Mesodermal cell (in vitro differentiated cells): ENCODE measurements around the gene DUSP22.

Experiments used
- H3K27ac ChIP-seq: 2 replicates; pipeline ENCODE4 v1.7.0; 2013; ENCODE audit warnings: mild to moderate bottlenecking, low read depth, low read length, moderate library complexity; ENCODE audit not compliant: severe bottlenecking
- H3K36me3 ChIP-seq: 2 replicates; pipeline ENCODE4 v1.7.1; 2013; ENCODE audit warnings: mild to moderate bottlenecking, low read length, moderate library complexity; ENCODE audit not compliant: control insufficient read depth, insufficient read depth
- H3K4me1 ChIP-seq: one replicate; pipeline ENCODE4 v1.7.1; 2013; ENCODE audit warnings: mild to moderate bottlenecking, low read length; ENCODE audit not compliant: insufficient read depth, control insufficient read depth, poor library complexity, severe bottlenecking
- H3K4me3 ChIP-seq: 2 replicates; pipeline ENCODE4 v1.7.0; 2013; ENCODE audit warnings: low read length, control low read depth, mild to moderate bottlenecking; ENCODE audit not compliant: insufficient read depth, poor library complexity, severe bottlenecking; ENCODE audit errors: extremely low read depth
- H3K9me3 ChIP-seq: 2 replicates; pipeline ENCODE4 v1.7.1; 2013; ENCODE audit warnings: mild to moderate bottlenecking, low read length, moderate library complexity; ENCODE audit not compliant: control insufficient read depth
- WGBS, 2 experiments: methylation state at CpG; one replicate each; pipeline ENCODE4 v1.1.5; 2013; ENCODE audit warnings: missing lambda C conversion rate in 2 of 2; ENCODE audit not compliant: insufficient coverage in 2 of 2; 5-methylcytosine and 5-hydroxymethylcytosine counted together

The DUSP22 gene

DNA sequence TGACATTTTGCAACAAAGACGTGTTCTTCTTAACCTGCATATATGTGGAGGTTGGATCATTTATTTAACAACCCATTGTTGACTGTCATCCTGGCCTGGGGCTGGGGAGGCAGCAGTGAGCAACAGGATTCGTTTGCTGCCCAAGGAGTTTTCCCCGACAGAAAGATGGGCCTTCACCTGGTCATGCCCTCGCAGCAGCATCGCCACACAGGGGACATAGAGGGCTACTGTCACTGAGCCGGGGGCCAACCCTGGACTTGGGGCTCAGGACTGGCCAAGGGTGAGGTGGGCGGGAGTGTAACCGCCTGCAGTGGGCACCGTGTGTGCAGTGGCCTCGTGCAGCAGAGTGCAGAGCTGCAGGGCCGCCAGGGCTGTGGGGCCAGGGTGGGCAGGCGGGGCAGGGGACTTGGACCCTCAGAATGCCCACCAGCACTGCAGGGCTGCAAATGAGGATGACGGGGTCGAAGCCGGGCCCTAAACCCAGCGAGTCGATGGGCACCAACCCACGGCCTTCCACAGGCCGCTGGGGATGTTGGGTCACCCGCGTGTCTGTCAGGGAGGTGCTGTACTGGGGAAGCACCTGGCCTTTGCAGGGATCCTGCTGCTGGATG is 11.8 kb downstream of the DUSP22 start:
- Histone ChIP-seq H3K4me3 (no peak overlapping the region), H3K9me3 (peaks cover 3% of the 10 kb centered on the region), H3K27ac (no peak overlapping the region), H3K36me3 (peaks cover 7% of the 10 kb centered on the region), H3K4me1 (no peaks in the 10 kb centered on the region)
- WGBS, 2 experiments, result 80 to 87% methylated on average over 20 to 21 of the region's 21 CpGs

DNA sequence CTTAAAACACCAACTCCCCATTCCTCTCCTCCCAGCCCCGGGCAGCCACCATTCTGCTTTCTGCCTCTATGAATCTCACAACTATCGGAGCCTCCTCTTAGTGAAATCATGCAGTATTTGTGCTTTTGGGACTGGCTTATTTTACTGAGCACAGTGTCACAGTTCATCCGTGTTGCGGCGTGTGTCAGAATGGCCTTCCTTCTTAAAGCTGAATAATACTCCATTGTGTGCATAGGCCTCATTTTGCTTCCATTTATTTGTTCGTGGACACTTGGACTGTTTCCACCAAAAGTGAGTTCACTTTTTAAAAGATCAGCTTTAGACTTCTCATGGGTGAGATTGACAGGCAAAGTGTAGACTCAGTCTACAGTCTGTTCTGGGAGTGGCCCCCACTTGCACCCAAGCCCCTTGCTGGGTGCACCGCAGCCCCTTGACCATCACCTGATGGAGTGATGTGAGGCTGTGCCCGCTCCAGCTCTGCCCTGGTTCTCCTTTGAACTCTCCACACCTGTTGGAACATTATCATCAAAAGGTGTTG is 12.6 kb downstream of the DUSP22 start:
- Histone ChIP-seq H3K9me3 (peaks cover 3% of the 10 kb centered on the region), H3K4me3 (no peak overlapping the region), H3K27ac (no peak overlapping the region), H3K4me1 (no peaks in the 10 kb centered on the region), H3K36me3 (peaks cover 7% of the 10 kb centered on the region)
- 85 to 91% methylated on average over 7 to 8 of the region's 8 CpGs for WGBS, 2 experiments

DNA sequence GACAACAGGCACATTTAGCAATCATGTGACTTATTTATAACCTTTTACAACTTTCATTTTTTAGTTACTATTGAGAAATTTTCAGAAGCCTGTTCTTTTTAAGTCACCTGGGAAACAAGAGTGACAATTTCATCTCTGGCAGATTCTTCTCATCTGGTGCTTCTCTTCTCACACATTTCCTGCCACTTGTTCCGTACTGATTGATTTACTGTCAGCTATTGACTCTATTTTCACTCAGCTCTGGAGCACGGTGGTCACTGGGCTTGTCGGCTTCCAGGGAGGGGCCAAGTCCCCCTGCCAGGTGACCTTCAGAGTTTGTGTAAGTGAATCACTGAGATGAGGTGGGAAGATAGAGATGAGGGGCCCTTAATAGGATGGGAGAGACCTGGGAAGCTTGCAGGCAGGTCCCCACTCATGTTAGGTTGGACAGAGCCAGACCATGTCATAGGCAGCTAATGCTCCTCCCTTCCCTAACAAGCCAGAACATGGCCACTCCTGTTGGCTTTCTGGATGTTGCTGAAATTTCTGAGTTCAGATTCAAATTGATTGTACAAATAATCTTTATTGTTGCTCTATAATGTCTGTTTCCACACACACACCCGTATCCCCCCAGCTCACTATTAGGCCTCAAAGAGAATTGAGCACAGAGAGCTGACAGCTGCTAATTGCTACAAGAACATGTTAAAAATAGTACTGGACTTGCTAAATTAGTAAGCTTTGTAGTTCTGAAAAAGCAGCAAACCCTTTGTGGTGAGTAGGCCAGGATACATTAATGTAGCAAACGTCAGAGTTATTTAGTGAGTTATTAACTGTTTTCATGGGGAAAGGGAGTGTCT is 13.3 kb downstream of the DUSP22 start:
- WGBS, 2 experiments, result 83 to 86% methylated on average over 4 of the region's 5 CpGs
- Histone ChIP-seq H3K4me1 (no peaks in the 10 kb centered on the region), H3K4me3 (no peak overlapping the region), H3K9me3 (peaks cover 3% of the 10 kb centered on the region), H3K27ac (no peak overlapping the region), H3K36me3 (peaks cover 7% of the 10 kb centered on the region)

DNA sequence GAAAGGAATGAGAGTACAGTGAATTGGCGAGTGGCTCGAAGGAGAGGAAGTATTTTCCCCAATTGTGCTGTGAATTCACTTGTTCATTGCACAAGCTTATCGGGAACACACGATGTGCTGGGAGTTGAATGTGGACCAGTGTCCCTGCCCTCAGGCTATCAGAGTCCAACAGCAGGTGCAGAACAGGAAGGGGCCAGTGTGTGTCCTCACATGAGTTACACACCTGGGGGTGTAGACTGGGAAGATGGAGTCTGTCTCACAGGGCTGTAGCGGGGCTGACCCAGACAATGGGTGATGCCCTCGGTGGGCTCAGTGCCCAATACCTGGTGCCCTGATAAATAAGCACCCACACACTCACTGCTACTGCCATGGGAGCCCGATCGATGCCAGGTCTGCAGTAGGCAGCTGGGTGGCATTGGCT is 14.4 kb downstream of the DUSP22 start:
- WGBS, 2 experiments, result 85 to 86% methylated on average over 8 of the region's 8 CpGs
- H3K4me1 ChIP-seq, result no peaks in the 10 kb centered on the region
- no peak overlapping the region for H3K27ac ChIP-seq
- H3K4me3 ChIP-seq, result no peak overlapping the region
- peaks cover 3% of the 10 kb centered on the region for H3K9me3 ChIP-seq
- peaks cover 7% of the 10 kb centered on the region for H3K36me3 ChIP-seq

DNA sequence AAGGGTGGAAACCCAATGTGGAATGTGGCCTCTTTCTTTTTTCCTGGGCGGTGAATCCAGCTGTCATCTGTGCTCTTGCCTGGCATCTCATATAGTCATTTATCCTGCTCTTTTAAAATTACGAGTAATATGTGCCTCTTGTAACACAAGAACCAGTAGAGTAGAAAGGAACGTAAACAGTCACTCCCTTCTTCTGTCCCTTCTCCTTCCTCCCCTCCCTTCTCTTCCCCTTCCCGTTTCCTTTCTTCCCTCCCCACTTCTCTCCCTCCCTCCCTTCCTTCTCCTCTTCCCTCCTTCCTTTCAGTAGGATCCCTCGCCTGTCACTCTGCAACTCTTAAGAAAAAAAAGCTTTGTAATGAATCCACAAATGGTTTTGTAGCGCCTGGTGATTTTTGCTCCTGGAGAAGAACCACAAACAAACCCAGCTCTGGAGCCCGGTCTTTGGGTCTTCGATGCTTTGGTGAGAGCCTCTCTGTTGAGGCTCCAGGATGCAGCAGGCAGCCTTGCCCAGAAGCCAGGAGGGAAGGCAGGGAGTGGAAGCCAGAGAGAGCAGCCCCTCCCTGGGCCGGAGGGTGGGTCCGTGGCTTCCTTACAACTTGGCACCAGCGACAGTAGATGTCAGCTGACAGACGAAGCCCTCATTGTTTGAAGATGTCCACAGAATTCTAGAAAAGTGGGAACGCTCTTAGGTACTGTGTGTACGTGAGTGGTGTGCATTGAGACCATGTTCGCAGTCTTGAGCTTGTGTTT is 15.0 kb downstream of the DUSP22 start:
- Histone ChIP-seq H3K9me3 (peaks cover 3% of the 10 kb centered on the region), H3K4me3 (no peak overlapping the region), H3K27ac (no peak overlapping the region), H3K36me3 (peaks cover 7% of the 10 kb centered on the region), H3K4me1 (no peaks in the 10 kb centered on the region)
- WGBS, 2 experiments, result 86 to 88% methylated on average over 14 to 15 of the region's 15 CpGs

DNA sequence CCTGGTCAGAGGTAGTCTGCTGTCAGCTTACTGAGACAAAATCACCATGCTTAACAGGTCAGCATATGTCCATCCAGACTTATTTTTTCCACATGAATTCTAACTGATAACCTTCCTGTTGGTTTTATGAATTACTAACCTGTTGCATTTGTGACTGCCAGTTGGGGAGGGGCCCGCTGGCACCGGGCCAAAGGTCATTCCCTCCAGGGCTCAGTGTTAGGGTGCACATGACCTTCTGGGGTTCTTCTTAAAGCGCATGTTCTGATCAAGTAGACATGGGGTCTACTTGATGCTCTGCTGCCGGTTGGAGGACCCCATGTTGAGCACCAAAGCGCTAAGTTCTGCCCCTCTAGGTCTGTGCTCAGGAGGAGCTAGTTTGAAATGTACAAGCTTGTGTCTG is 15.6 kb downstream of the DUSP22 start:
- Histone ChIP-seq H3K4me3 (no peak overlapping the region), H3K9me3 (peaks cover 3% of the 10 kb centered on the region), H3K4me1 (no peaks in the 10 kb centered on the region), H3K27ac (no peak overlapping the region), H3K36me3 (peaks cover 7% of the 10 kb centered on the region)
- WGBS, 2 experiments, result 87 to 91% methylated on average over 5 of the region's 5 CpGs

DNA sequence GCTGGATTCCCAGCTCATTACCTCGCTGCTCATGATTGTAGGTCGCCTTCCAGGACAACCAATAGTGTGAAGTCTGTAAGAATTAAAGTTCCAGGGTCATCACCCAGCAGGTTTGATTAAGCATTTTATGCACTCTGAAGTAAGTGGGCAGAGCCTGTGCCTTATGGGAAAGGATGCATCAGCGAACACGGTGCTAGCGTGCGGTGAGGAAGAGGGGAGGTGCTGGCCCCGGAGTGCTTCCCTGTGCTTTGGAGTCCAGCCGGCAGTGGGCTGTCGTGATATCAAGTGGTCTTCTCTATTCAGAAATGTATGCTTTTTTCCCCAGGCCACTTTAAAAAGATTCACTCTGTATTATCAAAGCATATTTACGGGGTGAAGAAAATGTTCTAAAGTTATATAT is 16.0 kb downstream of the DUSP22 start:
- 88 to 90% methylated on average over 9 to 10 of the region's 10 CpGs for WGBS, 2 experiments
- Histone ChIP-seq H3K27ac (no peak overlapping the region), H3K4me3 (no peak overlapping the region), H3K4me1 (no peaks in the 10 kb centered on the region), H3K36me3 (peaks cover 7% of the 10 kb centered on the region), H3K9me3 (peaks cover 1% of the 10 kb centered on the region)

DNA sequence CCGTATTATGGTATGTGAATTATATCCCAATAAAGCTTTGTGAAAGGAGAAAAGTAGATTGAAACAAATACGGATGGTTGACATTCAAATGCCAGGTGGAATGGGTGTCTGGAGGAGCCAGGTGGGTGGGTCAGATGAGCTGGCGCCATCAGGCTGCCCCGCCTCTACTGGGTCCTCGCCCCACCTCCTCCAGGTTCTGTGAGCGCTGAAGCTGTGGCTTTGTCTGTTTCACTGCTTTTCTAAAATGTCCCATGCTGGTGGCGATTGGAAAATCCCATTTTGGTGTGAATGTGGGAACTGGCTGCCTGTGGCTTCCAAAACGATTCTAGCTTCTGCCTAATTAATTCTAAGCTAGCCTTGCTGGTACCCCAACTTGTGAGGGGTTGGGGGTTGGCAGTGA is 16.5 kb downstream of the DUSP22 start:
- Histone ChIP-seq H3K27ac (no peak overlapping the region), H3K9me3 (no peaks in the 10 kb centered on the region), H3K4me3 (no peak overlapping the region), H3K36me3 (peaks cover 7% of the 10 kb centered on the region), H3K4me1 (no peaks in the 10 kb centered on the region)
- 77 to 83% methylated on average over 6 to 7 of the region's 8 CpGs for WGBS, 2 experiments

DNA sequence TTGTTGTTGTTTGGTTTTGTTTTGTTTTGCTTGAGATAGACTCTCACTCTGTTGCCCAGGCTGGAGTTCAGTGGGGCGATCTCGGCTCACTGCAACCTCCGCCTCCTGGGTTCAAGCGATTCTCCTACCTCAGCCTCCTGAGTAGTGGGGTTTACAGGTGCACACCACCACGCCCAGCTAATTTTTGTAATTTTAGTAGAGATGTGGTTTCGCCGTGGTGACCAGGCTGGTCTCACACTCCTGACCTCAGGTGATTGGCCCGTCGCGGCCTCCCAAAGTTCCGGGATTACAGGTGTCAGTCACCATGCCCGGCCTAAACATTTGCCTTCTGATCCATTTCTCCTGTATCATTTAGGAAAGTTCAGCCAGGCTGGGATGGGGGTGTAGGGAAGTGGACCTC is 17.7 kb downstream of the DUSP22 start:
- Histone ChIP-seq H3K9me3 (no peaks in the 10 kb centered on the region), H3K4me3 (no peak overlapping the region), H3K36me3 (peaks cover 7% of the 10 kb centered on the region), H3K4me1 (no peaks in the 10 kb centered on the region), H3K27ac (no peak overlapping the region)
- WGBS, 2 experiments, result 89 to 90% methylated on average over 11 to 12 of the region's 12 CpGs

DNA sequence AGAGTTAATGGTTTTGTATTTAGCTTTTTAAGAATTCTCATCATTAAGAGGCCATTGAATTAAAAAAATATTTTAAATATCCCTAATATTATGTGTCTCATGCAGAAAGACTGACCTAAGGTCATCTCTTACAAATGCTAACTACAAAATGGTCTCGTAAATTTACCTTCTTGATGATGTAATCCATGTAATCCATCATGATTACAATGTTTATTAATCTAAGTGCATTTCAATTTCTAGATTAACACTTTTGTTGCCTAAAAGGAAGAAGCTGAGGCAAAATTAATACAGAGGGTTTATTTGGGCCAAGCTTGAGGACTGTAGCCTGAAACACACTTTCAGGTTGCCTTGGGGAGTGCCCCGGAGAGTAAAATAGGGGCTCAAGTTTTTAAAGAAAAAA is 18.4 kb downstream of the DUSP22 start:
- 92 to 100% methylated on average over 1 to 2 of the region's 2 CpGs for WGBS, 2 experiments
- Histone ChIP-seq H3K4me1 (no peaks in the 10 kb centered on the region), H3K36me3 (peaks cover 4% of the 10 kb centered on the region), H3K4me3 (no peak overlapping the region), H3K27ac (no peak overlapping the region), H3K9me3 (no peaks in the 10 kb centered on the region)
